DMS 273 (cell line): ENCODE measurements around the gene C5orf47.

Experiments used
- DNase-seq: peaks from one replicate; lab custom pipeline; 2025; ENCODE audit not compliant: unreplicated experiment; lab: John Stamatoyannopoulos, UW

C5orf47 gene

DNA sequence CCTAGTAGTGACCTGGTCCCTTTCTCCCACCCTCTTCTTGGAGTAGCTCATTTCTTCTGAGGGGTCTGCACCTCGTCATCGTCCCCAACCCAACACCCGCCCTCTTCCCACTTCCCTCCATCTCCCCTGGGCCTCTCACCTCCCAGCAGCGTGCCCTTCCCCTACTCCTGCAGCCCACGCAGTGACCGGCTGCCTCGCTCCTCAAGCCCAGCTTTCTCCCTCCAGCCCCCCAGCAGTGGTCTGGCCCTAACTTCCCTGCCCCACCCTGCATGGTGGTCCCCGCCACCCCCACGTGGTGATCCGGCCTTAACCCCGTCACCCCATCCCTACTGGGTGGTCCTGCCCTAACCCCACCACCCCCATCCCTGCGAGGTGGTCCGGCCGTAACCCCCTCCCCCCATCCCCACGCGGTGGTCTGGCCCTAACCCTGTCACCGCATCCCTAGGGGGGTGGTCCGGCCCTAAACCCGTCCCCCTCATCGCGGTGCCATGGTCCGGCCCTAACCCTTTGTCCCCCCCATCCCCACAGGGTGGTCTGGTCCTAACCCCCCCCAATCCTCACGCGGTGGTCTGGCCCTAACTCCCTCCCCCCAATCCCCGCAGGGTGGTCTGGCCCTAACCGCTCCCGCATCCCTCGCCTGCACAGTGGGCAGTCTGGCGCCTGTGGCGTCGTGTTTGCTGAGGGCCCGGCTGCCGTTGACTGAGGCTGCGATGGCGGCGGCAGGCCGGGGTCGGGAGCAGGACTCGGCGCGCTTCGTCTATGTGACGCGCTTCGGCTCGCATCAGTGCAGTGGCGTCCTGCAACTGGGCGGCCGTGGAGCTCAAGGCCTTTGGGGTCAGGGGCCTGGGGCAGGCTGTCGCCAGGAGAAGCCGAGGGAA, at the start of gene C5orf47:
C5orf47 (plus strand) TSS at position 617 of the 878 bp plus-strand sequence; CDS start at position 711, 94 bp downstream.
- no peak for DNase-seq

DNA sequence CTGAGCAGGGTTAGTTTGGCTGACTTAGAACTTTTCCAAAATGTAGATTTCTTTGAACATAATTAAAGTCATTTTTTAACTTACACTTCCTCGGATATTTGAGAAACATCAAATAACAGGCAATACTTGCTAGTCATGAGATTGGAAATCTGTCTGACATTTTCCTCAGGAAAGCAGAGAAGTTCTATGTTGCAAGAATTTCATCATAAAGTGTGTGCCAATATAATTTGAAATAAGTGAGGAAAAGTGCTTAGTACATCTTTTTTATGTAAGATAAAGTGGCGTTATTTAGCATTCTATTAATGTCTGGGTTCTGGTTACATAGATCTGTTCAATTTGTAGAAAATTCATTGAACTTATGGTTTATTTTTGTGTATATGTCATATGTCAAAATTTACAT, 48.7 kb upstream of the C5orf47 start:
- no peak for DNase-seq

DNA sequence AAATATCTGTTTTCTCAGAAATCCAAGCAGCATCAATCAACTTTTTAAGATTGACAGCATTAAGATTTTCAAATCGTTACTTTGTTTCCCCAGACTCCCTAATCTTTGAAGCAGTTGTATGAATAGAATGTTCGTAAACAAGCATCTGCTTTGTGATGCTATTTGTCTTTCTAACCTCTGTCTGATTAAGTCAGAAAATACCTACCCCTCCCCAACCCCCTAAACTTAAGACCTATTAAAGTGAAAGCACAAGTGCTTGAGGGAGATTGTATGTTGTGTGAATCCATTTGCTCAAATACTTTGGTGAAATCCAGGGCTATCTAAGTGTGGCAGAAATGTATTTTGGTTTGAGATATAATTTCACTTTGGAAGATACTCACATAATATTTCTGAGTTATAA, 47.9 kb upstream of the C5orf47 start:
- no peak for DNase-seq

DNA sequence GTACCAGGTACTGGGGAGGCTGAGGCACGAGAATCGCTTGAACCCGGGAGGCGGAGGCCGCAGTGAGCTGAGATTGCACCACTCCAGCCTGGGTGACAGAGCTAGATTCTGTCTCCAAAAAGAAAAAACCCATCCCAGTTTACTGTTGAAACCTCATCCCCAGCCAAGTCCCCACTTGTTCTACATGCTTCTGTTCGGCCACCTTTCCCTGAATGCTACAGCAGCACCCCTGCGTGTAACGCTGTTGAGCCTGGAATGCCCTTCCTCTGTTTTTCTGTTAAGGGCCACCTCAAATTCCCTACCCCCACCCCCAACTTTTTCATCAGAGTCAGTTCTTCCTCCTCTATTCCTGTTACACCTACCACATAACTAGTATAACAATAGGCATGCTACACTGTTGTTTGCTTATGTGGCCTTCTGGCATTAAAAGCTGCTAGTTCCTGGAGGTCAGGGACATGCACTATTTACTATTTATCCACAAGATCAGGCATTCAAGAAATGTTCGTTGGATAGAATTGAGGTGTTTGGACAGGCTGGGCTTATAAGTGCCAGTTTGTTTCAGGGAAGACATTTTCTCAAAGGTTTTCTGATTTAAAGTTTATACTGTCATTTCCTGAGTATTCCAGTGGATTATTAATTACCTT, 47.1 kb upstream of the C5orf47 start:
- DNase-seq = no peak

- DNase-seq = no peak
Observed at GRCh38 chr5:173944511-173944910, 44.5 kb upstream of the C5orf47 start.

- DNase-seq = no peak
Observed at GRCh38 chr5:173945160-173945559, 43.8 kb upstream of the C5orf47 start.

DNA sequence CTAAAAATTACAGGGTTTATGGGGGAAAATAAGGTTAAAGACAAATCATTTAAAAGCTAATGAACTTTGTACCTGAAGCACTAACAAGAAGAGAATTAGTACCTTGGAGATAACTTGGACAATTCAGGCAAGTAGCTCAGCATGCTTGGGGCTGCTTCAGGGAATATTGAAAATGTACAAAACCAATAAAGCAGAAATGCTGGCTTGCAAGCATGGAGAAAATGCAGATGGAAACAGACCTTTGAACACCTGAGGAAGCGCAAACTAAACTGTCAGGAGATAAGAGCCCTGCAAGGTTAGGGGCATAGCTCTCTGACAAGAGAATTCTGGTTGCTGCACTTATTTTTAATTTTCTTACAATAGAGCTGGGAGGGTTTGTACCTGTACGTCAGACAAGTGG, 42.6 kb upstream of the C5orf47 start:
- DNase-seq = no peak

DNA sequence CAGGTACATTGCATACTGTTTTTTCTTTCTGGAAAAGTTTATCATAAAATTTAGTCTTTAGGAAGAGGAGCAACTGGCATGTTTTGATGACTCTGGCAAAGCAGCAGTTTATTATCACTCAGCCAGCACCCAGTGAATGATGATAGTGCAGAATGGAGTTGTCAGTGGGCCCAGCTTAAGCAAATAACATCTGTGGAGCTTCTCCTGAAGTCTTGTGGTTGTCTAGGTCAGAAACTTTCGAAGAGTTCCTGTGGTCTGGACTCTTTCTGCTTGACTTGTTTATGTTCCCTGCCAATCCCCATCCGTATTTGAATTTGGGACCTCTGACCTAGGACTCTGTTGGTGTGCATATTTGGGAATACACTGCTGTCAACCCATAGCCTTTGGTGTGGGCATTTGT, 38.1 kb upstream of the C5orf47 start:
- DNase-seq = no peak

- DNase-seq = no peak
Observed at GRCh38 chr5:173953528-173954090, 35.4 kb upstream of the C5orf47 start.

DNA sequence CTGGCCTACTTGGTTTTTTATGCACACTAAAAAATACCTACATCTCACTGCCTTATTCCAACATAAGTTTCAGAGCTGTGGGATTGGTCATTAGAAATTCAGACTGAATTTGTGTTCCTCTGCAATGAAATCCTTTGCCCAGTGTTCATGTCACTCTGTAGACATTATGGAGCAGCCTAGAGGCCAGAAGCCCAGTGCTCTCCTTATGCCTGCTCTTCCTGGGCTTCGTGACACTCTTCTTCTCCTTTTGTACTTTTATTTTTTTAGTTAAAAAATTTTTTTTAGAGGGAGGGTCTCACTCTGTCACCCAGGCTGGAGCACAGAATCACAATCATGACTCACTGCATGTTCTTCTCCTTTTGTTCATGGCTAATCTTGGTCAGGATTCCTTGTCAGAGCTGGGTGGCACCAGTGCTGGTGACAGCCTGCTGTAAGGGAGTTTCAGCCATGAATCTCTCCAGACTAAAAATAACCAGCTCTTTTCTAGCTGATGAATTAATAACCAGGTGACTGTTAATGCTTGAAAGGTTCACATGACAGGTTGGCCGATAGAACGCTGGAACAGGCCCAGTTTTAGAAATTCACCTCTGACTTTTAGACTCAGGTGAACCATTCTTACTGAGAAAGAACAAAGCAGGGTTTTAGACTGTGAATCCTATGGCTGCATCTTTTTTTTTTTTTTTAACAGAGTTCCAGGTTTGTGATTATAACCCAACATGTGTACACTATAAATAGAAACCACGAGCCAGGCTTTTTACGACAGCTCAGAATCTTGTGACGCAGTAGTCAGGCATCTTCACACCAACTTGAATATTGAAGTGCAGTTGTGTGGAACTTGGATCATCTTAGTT, 34.1 kb upstream of the C5orf47 start:
- no peak for DNase-seq

GRCh38 chr5:173960986-173961385, 28.0 kb upstream of the C5orf47 start:
- DNase-seq = no peak

DNA sequence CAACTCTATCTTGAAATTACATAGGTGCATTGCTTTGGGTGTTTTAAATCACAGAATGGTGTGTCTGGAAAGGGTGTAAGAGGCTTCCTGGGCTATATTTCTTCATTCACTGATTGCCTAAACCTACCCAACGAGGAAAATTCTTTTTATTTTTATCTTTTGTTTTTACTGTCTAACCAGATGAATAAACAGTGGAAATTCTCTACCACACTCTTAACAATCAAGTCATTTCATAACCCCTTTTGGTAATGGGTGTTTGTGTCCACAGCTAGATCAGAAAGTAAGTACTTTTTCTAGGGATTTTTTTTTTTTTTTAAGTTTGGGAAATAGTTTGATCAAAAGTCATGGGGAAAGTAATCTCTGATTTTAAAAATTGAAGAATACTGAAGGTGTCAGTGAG, 27.6 kb upstream of the C5orf47 start:
- DNase-seq = no peak

DNA sequence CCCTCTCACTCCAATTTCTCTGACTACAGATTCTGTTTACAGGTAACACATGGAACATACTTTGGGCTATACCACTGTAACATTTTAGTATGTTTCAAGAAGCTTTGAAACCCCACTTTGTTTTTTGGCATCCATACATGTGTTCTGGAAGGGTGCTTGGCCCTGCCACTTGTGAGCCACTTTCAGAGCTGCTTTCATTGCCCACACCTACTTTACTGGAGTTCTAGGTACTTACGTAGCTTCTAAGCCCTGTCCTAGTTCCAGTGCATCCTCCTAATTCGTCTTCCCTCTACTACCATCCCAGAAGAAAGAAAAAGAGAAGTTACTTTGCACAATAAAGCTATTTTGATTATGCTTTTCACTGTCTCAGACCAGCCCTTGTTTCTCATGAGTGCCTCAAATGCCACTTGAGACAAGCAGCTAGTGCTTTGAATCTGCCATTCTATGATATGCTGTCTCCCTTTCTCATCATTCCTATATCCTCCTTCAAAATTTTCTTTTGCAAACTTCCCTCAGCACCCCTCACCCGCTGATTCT, 26.5 kb upstream of the C5orf47 start:
- DNase-seq = no peak

DNA sequence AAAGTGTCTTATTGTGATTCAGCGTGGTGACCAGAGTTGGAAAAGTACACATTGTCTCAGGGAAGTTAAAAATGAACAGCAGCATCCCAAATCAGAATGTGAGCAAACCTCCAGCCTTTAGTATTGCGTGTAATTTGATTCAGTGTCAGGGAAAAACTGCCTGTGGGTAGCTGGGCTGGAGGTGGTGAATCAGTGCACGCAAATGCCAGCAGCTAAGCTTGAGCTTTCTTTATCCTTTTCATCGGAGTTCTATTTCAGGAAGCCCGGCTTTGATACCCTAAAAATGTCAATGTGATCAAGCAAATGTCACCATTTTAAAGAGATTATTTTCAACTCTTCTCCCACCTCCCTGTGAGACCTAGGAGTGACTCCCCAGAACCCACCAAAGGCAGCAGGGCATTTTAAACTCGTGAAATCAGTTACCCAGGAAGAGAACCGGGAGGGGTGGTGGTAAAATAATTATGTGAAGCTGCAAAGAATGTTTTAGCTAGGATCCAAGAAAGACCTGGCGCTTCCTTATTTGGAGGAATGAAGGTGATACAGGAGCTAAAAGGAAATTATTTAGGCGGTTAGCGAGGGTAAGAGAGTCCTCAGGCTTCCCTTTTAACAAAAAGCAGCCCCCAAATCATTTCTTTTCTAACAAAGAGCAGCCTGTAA, 25.7 kb upstream of the C5orf47 start:
- DNase-seq = no peak

DNA sequence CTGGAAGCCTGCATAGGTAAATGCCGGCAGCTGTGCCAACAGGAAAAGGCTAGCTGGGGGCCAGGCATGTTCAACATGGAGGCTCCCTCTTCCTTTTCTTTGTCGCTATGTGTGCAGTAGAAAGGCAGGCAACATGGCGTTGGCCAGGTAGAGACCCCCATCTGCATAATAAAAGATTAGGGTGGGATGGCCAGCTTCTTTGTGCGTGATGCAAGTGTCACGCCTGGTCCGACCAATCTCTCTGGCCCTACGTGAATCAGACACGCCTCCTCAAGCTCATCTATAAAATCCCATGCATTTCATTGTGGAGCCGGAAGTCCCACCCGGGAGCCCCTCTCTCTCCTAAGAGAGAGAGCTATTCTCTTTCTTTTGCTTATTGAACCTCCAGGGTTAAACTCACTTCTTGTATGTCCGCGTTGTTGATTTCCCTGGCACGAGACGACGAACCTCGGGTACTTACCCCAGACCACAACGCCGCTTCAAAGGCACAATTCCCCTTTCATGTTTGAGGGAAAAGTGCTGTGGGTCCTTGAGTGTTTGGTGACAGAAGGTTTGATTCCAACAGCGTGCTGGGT, 25.0 kb upstream of the C5orf47 start:
- DNase-seq = peak; percentile 55

DNA sequence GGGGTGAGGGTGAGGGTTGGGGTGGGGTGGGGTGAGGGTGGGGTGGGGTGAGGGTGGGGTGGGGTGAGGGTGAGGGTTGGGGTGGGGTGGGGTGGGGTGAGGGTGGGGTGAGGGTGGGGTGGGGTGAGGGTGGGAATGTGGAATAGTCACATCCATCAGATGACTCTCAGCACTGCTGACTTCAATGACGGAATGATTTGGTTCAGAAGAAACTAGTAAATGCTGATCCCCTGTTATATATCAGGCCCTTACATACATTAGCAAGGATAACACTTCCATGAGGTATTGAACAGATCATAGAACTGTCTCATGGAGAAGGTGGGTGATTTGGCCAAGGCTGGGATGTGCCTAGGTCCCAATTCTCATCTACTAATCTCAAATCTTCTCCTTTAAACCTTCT, 24.5 kb upstream of the C5orf47 start:
- no peak for DNase-seq

DNA sequence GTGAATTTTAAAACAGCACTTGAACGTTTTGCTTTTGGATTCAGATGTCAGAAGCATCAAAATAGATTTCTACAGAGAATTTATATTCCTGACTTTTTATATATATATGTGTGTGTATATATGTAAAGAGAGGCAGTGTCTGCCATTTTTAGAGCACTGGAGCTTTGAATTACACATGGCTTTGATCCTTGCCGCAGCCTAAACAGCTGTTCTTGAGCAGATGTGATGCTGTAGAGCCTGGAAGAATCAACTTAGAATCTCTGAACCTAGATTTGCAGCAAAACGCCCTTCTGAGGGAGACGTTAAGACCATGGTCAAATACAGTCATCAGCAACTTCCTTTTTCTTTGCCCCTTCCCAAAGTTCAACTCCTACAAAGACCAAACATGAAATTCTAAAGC, 21.7 kb upstream of the C5orf47 start:
- no peak for DNase-seq

DNA sequence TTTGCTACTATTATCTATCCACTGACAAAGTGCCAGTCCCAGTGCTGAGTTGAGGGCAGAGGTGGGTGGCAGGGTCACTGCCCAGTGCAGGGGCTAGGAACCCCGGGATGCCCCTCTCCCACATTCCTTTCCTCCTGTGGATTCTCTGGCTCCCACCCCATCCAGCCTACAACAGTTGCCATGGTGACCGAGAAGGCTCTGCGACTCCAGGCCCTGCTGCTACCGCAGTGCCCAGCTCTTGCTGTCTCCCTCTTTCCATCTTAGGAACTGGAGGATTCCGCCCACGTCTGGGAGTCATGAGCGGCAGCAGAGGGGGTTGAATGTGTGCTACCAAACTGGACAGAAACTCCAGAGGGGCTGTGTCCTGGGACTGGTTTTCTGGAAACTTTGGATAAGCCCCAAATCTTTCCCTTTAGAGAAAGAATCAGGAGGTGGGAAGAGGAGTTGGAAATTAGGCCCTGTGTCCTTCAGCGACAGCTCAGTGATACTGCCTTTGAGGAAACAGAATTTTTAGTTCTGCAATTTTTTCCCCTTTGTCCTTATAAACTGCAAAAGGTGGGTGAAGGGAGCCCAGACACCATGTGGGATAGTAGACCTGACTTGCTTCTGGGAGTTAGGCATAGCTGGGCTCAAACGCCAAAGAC, 20.7 kb upstream of the C5orf47 start:
- DNase-seq = peak; percentile 11

GRCh38 chr5:173969167-173970049, 19.6 kb upstream of the C5orf47 start:
- no peak for DNase-seq
